T-helper 1 cell treated with Interleukin-12 subunit alpha and Interleukin-12 subunit beta and Interleukin-4 antibody, amounts not matched to agents 30 ng/mL and 1 ng/mL, for 36 hours (primary cell): ENCODE measurements around the gene METAP1D. TPM values are rescaled to one million over a fixed set of nuclear protein-coding genes. Genes with fewer than 3 reads are reported as not detected.

Experiments used
- intact Hi-C: fragments of 100-400 bp; cut with micrococcal nuclease; formaldehyde crosslinking; loops from one replicate; pipeline ENCODE4 v1.15.1; 2024
- total RNA-seq: library from RNA; stranded (reverse); gene quantifications from 2 replicates; pipeline ENCODE4 v1.2.3, GENCODE V29; 2022

The METAP1D gene
- total RNA-seq, 1 donor from 2014 or later, result 5.0 TPM

- intact Hi-C loops, result loop anchor here (5.0 kb wide), 1 partner anchor 42 kb away; no protein-coding TSS in a partner anchor
Measured at GRCh38 chr2:172114579-172114978, 114.8 kb downstream of the METAP1D start.

- intact Hi-C loops, result no loop called here
Measured at GRCh38 chr2:172116107-172116506, 116.4 kb downstream of the METAP1D start.

DNA sequence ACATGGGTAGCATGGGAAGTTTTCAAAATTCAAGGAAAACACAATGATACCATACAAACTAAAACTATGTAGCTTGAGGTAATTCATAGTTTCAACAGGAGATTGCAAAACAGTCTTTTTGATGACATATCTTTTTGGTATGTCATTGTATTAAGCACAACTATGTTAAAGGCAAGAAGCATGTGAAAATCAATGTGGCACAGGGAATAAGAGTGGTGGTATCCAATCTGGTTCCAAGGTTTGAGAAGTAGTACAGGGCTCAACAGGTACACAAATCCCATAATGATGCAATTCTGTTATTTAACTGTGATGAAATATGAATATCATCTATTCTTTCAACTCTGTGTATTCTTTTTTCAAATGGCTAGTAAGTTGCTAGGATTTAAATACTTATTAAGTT lies 119.3 kb downstream of the METAP1D start:
- intact Hi-C loops, result no loop called here

DNA sequence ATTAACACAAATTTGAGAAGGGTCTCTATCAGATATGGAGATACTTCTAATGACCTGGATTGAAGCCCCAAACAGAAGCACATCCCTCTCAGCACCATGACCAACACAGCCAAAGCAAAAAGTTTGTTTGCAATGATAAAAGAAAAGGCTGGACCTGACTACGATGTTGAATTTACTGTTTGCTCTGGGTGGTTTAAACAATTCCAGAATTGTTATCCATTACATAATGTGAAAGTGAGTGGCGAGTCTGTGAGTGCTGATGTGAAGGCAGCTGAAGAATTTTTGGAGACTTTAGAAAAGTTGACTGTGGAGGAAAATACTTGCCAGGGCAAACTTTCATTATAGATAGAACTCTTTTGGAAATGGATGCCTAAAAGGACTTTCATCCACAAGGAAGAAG lies 120.4 kb downstream of the METAP1D start:
- intact Hi-C loops, result no loop called here

DNA sequence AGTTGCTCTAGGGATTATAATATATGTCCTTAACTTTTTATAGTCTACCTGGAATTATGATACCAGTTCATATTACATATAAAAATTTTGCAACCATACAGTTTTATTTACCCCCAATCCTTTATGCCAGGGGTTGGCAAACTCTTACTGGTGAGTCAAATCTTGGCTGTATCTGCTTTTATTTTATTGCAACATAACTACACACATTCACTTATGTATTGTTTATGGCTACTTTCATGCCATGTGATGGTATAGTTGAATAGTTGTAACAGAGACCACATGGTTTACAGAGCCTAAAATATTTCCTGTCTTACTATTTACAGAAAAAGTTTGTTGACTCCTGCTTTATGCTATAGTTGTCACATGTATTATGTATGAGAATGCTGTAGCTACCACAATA lies 128.7 kb downstream of the METAP1D start:
- intact Hi-C loops, result loop anchor here (5.0 kb wide), 1 partner anchor 316 kb away; no protein-coding TSS in a partner anchor

DNA sequence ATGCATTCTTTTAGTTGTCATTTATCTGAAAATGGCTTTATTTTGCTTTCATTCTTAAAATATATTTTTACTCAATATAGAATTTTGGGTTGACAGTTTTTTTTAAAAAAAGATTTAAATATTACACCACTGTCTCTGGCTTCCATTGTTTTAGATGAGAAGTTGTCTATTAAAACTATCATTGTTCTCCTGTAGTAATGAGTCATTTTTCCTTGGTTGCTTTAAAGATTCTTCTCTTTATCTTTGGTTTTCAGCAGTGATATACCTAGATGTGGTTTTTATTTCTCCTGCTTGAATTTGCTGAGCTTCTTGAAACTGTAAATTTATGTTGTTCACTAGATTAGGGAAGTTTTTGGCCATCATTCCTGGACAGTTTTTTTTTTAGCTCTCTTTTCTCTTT lies 129.7 kb downstream of the METAP1D start:
- intact Hi-C loops, result loop anchor here (5.0 kb wide), 1 partner anchor 317 kb away; no protein-coding TSS in a partner anchor

Other genes with a start within 250 kb of the METAP1D start
- 33.9 TPM in 2 replicates for gene SLC25A12, start 105.7 kb upstream of the METAP1D start, total RNA-seq
- gene HAT1, start 77.5 kb upstream of the METAP1D start, total RNA-seq, result 54.9 and 59.5 TPM in 2 replicates
- gene DLX1, start 85.6 kb downstream of the METAP1D start, total RNA-seq, result not detected in 2 replicates
- gene DLX2, start 102.9 kb downstream of the METAP1D start, total RNA-seq, result not detected in 2 replicates